GM21526 (cell line): ENCODE results near the gene PIF1.

ENCODE experiments used
- ATAC-seq: cut with Tn5 transposase; IDR thresholded peaks from one replicate; pipeline ENCODE4 v1.9.1; 2021; ENCODE audit warnings: moderate library complexity; ENCODE audit not compliant: unreplicated experiment, low FRiP score

The PIF1 gene, protein sequence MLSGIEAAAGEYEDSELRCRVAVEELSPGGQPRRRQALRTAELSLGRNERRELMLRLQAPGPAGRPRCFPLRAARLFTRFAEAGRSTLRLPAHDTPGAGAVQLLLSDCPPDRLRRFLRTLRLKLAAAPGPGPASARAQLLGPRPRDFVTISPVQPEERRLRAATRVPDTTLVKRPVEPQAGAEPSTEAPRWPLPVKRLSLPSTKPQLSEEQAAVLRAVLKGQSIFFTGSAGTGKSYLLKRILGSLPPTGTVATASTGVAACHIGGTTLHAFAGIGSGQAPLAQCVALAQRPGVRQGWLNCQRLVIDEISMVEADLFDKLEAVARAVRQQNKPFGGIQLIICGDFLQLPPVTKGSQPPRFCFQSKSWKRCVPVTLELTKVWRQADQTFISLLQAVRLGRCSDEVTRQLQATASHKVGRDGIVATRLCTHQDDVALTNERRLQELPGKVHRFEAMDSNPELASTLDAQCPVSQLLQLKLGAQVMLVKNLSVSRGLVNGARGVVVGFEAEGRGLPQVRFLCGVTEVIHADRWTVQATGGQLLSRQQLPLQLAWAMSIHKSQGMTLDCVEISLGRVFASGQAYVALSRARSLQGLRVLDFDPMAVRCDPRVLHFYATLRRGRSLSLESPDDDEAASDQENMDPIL

DNA sequence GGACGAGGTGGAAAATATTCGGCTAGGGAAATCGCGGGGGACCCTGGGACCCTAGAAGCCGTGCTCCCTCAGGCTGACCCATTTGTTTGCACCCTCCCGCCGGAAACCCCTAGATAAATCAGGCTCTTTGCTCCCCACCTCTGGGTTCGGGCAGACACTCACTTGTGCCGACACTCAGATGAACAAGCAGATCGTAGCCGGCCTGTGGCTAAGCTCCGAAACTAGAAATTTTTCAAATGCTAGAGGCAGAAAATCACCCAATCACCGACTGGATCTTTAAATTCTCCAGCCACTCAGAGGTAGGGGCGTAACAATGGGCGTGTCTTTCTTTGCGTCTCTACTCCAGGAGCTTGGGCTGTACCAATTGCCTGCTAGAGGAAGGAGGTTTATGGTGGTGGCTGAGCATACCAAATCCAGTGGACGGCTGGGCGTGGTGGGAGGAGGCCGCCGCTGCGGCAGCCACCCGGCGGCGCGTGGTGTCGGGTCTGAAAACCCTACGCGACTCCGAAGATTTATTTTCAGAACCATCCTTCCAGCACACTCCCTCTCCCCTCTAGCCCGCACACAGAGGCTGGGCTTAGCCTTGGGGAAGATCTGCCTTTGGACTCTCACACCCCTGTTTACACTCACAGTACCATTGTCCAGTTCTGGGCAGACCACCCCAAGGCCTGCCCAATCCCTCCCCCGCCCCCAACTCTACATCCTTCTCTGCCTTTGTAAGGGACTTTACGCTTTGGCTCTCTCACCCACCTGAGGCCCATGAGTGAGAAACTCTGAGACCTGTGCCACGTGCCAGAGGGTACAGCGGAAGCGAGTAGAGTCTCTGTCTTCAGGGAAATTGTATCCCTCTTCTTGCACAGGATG lies at the start of gene PIF1:
Gene PIF1 (minus strand): TSS at position 217 of the 864 bp plus-strand sequence. CDS start 1,312 bp downstream, outside the sequence.
- peak; percentile 65 for ATAC-seq

DNA sequence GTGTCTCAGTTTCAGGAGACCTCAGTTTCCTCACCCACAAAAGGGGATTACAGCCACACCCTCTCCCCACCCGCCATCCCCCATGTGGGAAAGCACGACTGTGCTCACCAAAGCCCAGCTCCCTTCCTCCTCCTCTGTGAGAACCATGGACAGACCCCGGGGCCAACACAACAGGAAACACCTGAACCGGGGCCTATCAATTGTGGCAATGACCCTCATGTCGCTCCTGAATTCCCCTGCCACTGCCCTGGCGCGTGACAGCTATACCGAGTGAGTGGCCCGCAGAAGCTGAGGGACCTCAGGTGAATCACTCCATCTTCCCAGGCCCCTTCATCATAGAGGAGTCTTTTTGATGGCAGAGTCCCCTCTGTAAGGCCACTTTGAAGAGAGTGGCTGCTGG lies 44.9 kb upstream of the PIF1 start:
- no peak for ATAC-seq

DNA sequence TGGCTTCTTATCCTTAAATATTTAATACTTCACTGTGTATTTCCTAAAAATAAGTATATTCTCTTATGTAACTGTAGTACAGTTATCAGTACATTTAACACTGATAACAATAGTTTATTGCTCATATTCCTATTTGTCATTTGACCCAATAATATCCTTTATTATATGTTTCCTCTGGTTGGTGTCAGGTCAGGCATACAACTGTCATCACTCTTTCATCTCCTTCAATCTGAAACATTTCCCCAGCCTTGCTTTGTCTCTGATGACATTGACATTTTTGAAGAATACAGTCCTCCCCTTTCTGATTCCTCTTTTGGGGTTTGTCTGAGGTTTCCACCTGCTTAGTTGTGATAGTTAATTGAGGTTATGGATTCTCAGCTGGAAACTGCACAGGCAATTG lies 44.1 kb upstream of the PIF1 start:
- ATAC-seq, result no peak

DNA sequence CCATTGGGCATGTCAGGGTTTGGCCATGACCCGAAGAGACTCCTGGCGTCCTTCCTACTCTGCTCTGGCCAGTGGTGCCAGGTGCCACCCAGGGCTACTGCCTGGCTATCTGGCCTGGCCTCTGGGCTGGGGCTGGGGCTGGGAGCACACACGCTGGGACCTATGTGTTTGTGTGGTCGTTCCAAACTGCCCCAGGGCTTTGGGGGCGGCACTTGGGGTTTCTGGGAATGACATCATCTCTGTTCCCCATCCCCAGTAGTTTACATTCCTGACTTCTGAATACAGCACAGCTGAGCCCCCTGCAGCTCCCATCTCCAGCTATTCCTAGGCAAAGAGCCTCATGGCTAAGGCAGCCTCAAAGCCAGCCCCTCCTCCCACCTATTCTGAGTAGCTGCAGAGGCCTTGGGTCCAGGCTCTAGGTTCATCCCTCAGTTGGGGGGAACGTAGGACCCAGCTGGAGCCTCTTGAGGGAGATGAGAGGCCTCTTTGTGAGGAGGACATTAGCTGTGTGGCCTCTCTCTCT lies 40.6 kb upstream of the PIF1 start:
- ATAC-seq, result no peak

GRCh38 chr15:64865126-64865997 lies 39.9 kb upstream of the PIF1 start:
- ATAC-seq, result no peak

GRCh38 chr15:64864068-64864467 lies 38.6 kb upstream of the PIF1 start:
- ATAC-seq, result no peak

DNA sequence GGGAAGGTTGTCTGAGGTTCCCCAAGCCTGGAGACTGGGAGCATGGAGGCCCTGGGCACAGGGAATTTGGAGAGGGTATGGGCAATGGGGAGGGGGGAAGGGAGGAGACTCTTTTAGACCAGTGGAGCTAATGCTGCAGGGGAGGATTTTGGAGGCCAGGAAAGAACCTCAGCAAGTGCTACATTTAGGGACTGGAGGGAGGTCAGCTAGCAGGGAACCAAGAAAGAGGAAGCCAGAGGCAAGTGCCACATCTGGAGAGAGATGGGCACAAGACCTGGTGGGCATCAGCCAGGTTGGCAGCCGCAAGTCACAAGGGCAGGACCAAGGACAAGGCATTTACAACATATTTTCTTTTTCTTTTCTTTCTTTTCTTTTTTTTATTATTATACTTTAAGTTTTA lies 37.0 kb upstream of the PIF1 start:
- ATAC-seq, result no peak

GRCh38 chr15:64861960-64862359 lies 36.5 kb upstream of the PIF1 start:
- no peak for ATAC-seq

GRCh38 chr15:64861331-64861730 lies 35.9 kb upstream of the PIF1 start:
- ATAC-seq, result no peak

DNA sequence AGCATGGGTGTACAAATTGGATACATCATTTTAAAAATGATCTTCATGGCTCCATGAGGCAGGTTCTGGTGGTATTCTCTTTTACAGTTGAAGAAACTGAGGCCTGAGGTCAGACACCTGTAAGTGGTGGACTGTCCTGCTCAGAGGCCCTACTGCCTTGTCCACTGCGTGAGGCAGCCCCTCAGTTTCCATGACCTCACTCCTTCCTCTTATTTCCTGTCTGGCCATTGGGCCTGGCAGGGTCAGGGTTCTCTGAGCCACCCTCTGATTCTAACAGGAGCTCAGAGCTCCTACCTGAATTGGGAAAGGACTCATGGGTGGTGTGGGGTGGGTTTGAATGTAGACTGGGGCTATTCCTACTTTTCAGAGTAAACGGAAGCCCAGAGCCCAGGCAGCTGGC lies 33.8 kb upstream of the PIF1 start:
- ATAC-seq, result no peak

GRCh38 chr15:64858021-64858575 lies 32.7 kb upstream of the PIF1 start:
- no peak for ATAC-seq

GRCh38 chr15:64857421-64857820 lies 32.0 kb upstream of the PIF1 start:
- no peak for ATAC-seq

DNA sequence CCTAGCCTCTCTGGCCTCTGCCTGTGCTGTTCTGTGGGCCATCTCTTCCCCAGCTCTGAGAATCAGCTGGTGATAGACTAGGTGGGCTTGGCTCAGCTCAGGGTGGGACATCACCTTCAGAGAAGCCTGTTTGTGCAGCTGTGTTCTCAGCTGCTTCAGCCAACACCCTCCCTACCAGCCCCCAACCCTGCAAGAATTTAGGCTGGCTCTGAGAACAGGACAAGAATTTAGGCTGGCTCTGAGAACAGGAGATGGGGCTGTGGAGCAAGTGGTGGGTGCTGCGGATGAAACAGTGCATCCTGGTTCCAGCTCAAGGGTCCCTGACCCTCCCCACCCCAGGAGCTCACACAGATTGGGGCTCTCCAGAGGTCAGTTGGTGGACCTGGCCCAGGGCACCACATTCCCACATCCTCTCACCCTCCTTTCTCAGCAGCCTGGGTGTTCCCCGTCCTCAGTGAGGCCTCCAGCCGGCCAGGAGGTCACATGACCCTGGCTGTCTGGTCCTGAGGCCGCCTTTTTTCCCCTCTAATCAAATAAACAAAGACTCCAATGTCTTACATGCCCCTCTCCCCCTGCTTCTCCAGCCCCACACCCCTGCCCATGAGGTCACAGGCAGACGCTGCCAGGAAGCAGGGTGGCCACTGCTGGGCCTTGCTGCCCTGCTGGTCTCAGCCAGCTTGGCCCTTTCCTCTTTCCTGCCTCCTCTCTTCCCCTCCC lies 31.1 kb upstream of the PIF1 start:
- ATAC-seq, result no peak

DNA sequence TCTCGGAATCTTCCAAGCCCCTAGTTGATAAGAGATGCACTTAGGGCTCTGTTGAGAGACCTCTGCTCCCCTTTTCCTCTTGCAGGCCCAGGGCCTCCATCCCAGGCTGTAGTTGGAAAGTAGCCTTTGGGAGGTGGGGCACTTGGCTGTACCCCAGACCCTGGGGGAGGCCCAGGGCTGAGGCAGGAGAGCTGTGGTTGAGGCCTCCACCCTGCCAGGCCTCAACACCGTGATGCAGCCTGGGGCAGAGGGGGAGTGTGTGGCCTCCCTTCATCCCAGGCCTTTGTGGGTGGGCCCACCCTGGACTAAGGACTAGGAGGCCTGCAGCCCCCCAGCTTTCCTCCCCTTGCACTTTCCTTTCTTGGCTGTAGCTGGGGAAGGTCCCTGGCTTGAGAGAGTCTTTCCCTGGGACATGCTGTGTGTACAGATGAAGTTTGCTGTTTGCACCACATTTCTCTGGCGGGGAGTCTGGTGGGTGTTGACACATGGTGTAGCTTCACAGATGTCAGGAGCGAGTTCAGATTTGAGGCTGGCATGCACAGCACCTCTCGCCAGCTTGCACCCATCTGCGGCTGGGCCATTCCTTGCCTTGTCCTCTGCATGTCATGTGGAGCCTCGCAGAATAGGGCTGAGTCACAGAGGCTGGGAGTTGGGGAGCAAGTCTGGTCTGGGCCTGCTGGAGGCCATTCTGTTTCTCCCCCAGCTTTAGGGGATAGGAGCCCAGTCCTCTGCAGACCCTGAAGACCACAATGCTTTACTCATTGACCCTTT lies 29.9 kb upstream of the PIF1 start:
- no peak for ATAC-seq

DNA sequence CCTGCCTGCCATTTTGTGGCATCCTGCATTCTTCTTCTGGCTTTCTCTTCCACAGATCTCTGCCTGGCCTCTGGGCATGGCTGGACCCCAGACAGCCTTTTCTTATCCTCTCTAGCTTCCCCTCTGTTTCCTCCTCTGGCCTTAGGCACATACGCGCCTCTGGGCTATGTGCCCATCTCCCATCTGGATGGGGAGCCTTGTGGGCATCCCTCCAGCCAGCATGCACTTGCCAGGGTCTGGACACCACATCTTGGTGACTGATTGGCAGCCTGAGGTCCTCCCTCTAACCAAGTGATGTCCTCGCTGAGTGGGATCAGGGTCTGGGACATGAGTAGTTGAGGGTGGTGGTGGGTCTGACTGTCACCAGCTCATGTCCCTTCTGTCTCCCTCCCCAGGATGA lies 29.1 kb upstream of the PIF1 start:
- no peak for ATAC-seq

- ATAC-seq, result no peak
Measured at GRCh38 chr15:64854041-64854440, 28.6 kb upstream of the PIF1 start.

DNA sequence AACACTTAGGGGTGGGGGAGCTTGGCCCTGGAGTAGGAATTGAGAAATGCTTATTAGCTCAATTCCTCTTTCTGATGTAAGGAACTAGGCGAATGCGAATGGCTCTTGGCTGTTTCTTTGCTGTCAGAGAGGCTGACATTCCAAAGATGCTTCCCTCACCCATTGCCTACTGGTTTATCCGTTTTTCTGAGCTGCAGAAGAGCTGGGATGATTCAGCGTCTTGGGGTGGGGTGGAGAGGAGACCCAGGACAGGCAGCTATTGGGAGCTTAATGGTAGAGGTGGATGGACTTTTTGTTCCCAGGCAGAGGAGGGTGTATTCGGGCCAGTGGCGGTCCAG lies 26.0 kb upstream of the PIF1 start:
- no peak for ATAC-seq

DNA sequence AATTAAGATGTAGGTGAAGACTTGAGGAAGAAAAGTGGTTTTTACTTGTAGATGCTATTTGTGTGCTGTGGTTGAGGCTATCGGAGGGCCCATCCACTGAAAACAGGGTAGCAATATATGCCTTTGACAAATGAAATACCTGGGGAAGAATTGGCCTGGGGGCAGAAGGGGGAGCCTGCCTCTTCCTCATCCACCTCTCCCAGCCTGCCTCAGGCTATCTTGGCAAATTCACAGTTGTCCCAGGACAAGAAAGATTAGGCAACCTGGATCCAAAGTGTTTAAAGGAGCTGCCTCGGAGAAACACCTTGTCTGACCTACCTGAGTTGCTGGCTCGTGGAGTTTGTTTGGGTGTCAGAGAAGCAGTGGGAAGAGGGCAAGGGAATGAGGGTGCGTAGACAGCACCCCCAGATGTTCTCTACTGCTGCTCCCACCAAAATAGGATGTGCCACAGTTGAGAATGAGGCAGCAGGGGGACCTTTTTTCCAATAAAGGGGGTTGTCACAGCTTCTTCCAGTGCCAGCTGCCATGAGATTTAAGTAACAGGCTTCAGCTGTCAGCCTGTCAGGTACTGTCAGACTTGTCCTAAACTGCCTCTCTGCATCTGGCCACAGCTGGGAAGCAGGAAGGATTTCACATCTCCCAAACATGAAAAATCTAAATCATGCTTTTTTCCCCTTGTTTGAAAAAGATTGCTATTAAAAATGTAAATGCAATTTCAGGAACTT lies 25.5 kb upstream of the PIF1 start:
- ATAC-seq, result no peak
